Measurements from ENCODE around the gene KLHL40. TPM values are rescaled to one million over a fixed set of nuclear protein-coding genes. Genes with fewer than 3 reads are reported as not detected.

Gene KLHL40
- polyA plus RNA-seq, 2 of the 4 experiments (the other 2 are of a cell fraction): not detected

DNA sequence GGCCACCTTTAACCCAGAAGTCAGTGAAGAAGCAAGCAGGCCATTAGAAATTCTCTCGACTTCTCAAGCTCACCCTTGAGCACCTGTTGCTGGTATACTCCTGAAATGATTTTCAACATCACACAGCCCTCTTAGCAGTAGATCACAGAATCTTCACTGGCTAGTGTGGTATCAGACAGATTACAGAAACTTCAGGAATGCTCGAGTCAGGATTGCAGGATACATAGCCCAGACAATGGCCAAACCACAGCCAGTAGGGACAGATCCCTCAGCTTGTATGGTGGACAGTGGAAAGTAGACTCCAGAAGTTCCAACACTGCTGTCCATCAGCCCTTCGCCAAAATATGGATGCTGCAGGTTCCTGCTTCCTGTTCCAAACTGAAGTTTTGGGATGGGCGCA, 4.5 kb upstream of the KLHL40 start:
- peaks cover 4% of the 10 kb centered on the region; the same call in 2 of the 3 replicates for H3K9me3 ChIP-seq
- ChIA-PET POLR2A (no interaction called here), CTCF (interaction anchor here (0.6 kb wide), 1 partner anchor 9 kb away, joined by 3 read pairs; no protein-coding TSS in a partner anchor)
- 40% methylated on average over 4 of the region's 4 CpGs for WGBS (ENCODE audit: missing lambda C conversion rate)
- peaks cover 9% of the 10 kb centered on the region; the same call in 1 of the 3 replicates for H3K4me1 ChIP-seq
- H3K4me2 ChIP-seq: no peak overlapping the region
- H3K27ac ChIP-seq: no peak overlapping the region
- FAIRE-seq: no peak
- TF ChIP-seq MAFK (IDR thresholded peaks at IDR 0.05; ENCODE audit: partially characterized antibody) (no peak), FOSL2 (IDR thresholded peaks at IDR 0.05) (no peak), FOSL2 (CRISPR knock-in tag; IDR thresholded peaks at IDR 0.05) (no peak), RFX5 (IDR thresholded peaks at IDR 0.05) (no peak), SREBF2 (IDR thresholded peaks at IDR 0.05) (no peak), POLR2A (IDR thresholded peaks at IDR 0.05; ENCODE audit: low read length) (no peak), EP300 (IDR thresholded peaks at IDR 0.05) (no peak), EHF (CRISPR knock-in tag; IDR thresholded peaks at IDR 0.05) (no peak), TFCP2L1 (CRISPR knock-in tag; IDR thresholded peaks at IDR 0.05) (no peak), ESRRA (IDR thresholded peaks at IDR 0.05; ENCODE audit: borderline replicate concordance, low read length) (no peak), HDAC2 (IDR thresholded peaks at IDR 0.05) (no peak)
- TF ChIP-seq, protein P1, sequence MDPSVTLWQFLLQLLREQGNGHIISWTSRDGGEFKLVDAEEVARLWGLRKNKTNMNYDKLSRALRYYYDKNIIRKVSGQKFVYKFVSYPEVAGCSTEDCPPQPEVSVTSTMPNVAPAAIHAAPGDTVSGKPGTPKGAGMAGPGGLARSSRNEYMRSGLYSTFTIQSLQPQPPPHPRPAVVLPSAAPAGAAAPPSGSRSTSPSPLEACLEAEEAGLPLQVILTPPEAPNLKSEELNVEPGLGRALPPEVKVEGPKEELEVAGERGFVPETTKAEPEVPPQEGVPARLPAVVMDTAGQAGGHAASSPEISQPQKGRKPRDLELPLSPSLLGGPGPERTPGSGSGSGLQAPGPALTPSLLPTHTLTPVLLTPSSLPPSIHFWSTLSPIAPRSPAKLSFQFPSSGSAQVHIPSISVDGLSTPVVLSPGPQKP (IDR thresholded peaks at IDR 0.05; ENCODE audit: low read depth, low read length): no peak
- no peak for DNase-seq (ENCODE audit: low read depth in 1 of 2, low spot score in 1 of 2)
- no peak overlapping the region for H3K4me3 ChIP-seq
- ATAC-seq: no peak

DNA sequence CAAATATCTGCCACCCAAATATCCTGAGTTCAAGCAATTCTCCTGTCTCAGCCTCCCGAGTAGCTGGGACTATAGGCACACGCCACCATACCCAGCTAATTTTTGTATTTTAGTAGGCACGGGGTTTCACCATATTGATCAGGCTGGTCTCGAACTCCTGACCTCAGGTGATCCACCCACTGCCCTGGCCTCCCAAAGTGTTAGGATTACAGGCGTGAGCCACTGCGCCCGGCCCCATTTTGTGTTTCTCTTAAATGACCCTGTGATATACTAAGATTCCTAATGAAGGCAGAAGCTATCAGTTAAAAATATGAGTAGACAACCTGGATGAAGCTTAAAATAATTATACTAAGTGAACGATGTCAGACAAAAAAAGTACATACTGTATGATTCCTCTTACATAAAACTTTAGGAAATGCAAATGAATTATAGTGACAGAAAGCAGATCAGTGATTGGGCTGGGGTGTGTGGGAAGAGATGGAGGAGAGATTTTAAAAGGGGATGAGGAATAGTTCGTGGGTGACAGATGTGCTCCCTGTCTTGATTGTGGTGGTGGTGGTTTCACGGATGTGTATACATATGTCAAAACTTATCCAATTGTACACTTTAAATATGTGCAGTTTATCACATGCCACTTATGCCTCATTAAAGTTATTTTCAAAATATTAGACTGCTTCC, 3.8 kb upstream of the KLHL40 start:
- Histone ChIP-seq H3K27ac (no peak overlapping the region), H3K9me3 (no peaks in the 10 kb centered on the region), H3K4me3 (no peak overlapping the region), H3K4me2 (no peak overlapping the region), H3K4me1 (peaks cover 9% of the 10 kb centered on the region; the same call in 1 of the 3 replicates)
- TF ChIP-seq NFE2L2 (conservative IDR thresholded peaks at IDR 0.05; ENCODE audit: low read length) (no peak), RNF2 (IDR thresholded peaks at IDR 0.05; ENCODE audit: borderline replicate concordance, low read depth) (no peak), GATA3 (IDR thresholded peaks at IDR 0.05; ENCODE audit: borderline replicate concordance) (no peak), PHF8 (IDR thresholded peaks at IDR 0.05; ENCODE audit: borderline replicate concordance, low read depth) (no peak), MYC (IDR thresholded peaks at IDR 0.05; ENCODE audit: borderline replicate concordance, low read length) (no peak), ZSCAN20 (CRISPR knock-in tag; IDR thresholded peaks at IDR 0.05) (no peak), TP53 (CRISPR knock-in tag; IDR thresholded peaks at IDR 0.05) (no peak), ZC3H11A (IDR thresholded peaks at IDR 0.05) (no peak), SREBF2 (IDR thresholded peaks at IDR 0.05) (no peak), RARB (CRISPR knock-in tag; IDR thresholded peaks at IDR 0.05) (no peak)
- ChIA-PET POLR2A (no interaction called here), CTCF (no interaction called here)
- no peak for FAIRE-seq
- no peak for DNase-seq (ENCODE audit: low read depth in 1 of 2, low spot score in 1 of 2)
- no peak for ATAC-seq
- WGBS (ENCODE audit: missing lambda C conversion rate): 63% methylated on average over 6 of the region's 10 CpGs

DNA sequence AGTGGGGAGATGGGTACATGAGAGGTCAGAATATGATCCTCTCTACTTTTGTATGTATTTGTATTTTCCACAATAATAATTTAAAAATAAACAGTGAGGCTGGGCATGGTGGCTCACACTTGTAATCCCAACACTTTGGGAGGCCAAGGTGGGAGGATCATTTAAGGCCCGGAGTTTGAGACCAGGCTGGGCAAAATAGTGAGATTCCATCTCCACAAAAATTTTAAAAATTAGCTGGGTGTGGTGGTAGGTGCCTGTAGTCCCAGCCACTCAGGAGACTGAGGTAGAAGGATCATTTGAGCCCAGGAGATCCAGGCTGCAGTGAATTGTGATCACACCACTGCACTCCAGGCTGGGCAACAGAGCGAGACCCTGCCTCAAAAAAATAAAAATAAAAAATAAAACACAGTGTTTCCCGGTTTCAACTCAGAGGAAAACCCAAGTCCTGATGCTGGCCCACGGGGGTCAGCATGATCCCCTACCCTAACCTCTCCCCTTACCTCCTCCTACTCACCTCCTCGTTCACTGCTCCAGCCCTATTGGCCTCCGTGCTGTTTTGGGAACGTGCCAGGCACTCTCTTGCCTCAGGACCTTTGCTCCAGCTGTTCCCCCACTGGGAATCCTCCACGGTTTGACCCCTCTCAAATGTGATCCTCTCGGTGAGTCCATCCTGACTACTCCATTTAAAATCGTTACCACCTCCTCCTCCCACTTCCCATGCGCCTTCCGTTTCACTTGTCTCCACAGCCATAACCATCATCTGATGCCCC, 2.9 kb upstream of the KLHL40 start:
- no peaks in the 10 kb centered on the region for H3K9me3 ChIP-seq
- POLR2A ChIA-PET: no interaction called here
- CTCF ChIA-PET: no interaction called here
- no peak overlapping the region for H3K27ac ChIP-seq
- 58% methylated on average over 12 of the region's 12 CpGs for WGBS (ENCODE audit: missing lambda C conversion rate)
- H3K4me1 ChIP-seq: peaks cover 9% of the 10 kb centered on the region; the same call in 1 of the 3 replicates
- DNase-seq (ENCODE audit: low read depth in 1 of 2, low spot score in 1 of 2) (no peak), ATAC-seq (no peak), FAIRE-seq (no peak)
- TF ChIP-seq CHD4 (IDR thresholded peaks at IDR 0.05; ENCODE audit: borderline replicate concordance) (no peak), POLR2AphosphoS2 (conservative IDR thresholded peaks at IDR 0.05; ENCODE audit: low read length) (no peak), HDAC2 (IDR thresholded peaks at IDR 0.05) (no peak), RFX5 (IDR thresholded peaks at IDR 0.05) (no peak), RAD21 (conservative IDR thresholded peaks at IDR 0.05 in 1 of 2, IDR thresholded peaks at IDR 0.05 in 1 of 2) (no peak), CHD2 (IDR thresholded peaks at IDR 0.05; ENCODE audit: low read length, partially characterized antibody) (no peak), FOXS1 (CRISPR knock-in tag; IDR thresholded peaks at IDR 0.05) (no peak), ESRRA (IDR thresholded peaks at IDR 0.05; ENCODE audit: borderline replicate concordance, low read length) (no peak), ZFP36 (IDR thresholded peaks at IDR 0.05; ENCODE audit: borderline replicate concordance, partially characterized antibody) (no peak), GATA3 (IDR thresholded peaks at IDR 0.05; ENCODE audit: borderline replicate concordance) (no peak), JUN (IDR thresholded peaks at IDR 0.05) (no peak), SMC3 (IDR thresholded peaks at IDR 0.05) (no peak), NFE2L2 (conservative IDR thresholded peaks at IDR 0.05; ENCODE audit: low read length) (no peak), TP53 (CRISPR knock-in tag; IDR thresholded peaks at IDR 0.05) (no peak), KDM5A (IDR thresholded peaks at IDR 0.05) (no peak), SREBF2 (IDR thresholded peaks at IDR 0.05) (no peak)
- TF ChIP-seq, protein P2, sequence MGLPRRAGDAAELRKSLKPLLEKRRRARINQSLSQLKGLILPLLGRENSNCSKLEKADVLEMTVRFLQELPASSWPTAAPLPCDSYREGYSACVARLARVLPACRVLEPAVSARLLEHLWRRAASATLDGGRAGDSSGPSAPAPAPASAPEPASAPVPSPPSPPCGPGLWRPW (IDR thresholded peaks at IDR 0.05): no peak
- TF ChIP-seq, protein P3, sequence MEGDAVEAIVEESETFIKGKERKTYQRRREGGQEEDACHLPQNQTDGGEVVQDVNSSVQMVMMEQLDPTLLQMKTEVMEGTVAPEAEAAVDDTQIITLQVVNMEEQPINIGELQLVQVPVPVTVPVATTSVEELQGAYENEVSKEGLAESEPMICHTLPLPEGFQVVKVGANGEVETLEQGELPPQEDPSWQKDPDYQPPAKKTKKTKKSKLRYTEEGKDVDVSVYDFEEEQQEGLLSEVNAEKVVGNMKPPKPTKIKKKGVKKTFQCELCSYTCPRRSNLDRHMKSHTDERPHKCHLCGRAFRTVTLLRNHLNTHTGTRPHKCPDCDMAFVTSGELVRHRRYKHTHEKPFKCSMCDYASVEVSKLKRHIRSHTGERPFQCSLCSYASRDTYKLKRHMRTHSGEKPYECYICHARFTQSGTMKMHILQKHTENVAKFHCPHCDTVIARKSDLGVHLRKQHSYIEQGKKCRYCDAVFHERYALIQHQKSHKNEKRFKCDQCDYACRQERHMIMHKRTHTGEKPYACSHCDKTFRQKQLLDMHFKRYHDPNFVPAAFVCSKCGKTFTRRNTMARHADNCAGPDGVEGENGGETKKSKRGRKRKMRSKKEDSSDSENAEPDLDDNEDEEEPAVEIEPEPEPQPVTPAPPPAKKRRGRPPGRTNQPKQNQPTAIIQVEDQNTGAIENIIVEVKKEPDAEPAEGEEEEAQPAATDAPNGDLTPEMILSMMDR (IDR thresholded peaks at IDR 0.05): no peak
- H3K4me2 ChIP-seq: no peak overlapping the region
- H3K4me3 ChIP-seq: no peak overlapping the region

All from A549 (cell line).